Activated CD8-positive, alpha-beta memory T cell treated with anti-CD3 and anti-CD28 coated beads for 4 hours (primary cell): ENCODE data around the gene MICAL2.

Experiments used
- DNase-seq, 2 donors: peaks; one replicate each; pipeline ENCODE4 v3.0.0-alpha.2; 2020; ENCODE audit warnings: low read depth in 2 of 2

The MICAL2 gene

GRCh38 chr11:12246147-12246546, 135.8 kb downstream of the MICAL2 start:
- DNase-seq, result no peak

DNA sequence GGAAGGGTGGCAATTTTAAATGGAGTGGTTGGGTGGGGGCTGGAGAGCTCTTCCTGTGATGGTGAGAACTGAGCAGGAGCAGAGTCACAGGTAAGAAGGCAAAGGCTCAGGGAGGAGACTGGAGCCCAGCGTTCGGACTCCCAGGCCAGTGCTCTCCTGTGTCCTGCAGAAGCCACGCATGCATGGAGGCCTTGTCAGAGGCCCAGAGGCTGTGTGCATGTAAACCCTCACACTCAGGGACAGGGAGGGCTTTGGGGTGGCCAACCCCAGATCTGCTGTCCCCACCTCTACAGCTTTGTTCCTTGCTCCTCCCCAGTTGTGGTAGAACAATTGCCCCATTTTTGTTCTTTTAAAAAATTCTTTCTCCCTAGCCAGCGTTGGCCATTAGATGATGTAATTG, 136.6 kb downstream of the MICAL2 start:
- DNase-seq, result no peak

- DNase-seq, result no peak
Measured at GRCh38 chr11:12247543-12248254, 137.3 kb downstream of the MICAL2 start.

DNA sequence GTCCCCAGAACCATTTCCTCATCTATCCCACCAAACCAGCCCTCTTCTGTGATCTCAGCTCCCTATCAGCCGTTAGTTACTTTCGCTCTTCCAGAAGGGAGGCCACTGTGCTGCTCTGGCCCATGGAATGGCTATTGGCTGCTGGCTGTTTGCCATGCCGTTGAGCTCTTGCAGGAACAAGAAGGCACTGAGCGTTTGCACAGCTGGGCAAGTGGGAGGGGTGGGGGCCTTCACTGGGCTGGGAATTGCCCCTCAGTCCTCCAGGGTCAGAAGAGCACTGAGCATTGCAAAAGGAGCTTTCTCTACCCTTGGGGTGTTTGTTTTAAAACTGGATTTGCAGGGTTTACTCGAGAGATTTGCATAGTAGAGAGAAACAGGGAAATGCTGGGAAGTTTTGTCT, 137.9 kb downstream of the MICAL2 start:
- no peak for DNase-seq

DNA sequence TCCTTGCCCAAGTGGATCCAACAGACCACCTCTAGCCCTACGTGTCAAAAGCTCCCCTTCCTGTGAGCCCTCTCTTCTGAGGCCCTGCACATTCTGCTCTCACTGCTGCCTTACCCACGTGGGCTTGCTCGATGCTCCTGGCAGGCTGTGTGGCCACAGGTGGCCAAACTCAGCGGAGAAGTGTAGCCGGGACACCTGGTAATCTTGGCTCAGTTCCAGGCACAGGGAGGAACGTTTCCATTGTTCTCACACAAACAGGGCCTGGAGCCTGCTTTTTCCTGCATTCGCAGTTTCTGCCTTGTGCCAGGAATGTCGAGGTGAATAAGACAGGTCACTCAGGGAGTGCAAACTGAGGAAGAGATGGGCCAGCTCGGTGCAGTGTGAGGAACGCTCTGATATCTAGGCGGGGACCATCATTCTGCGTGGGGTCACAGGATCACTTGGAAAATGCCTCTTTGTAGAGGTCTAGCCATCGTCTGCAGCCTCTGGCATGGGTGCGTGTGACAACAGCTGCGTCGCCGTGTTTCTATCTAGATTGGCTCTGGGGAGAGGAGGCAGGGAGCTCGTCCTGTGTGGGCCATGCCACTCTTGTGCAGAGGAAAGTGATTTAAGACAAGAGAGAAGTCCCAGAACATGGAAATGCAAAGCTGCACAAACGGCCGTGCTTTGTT, 139.3 kb downstream of the MICAL2 start:
- no peak for DNase-seq

DNA sequence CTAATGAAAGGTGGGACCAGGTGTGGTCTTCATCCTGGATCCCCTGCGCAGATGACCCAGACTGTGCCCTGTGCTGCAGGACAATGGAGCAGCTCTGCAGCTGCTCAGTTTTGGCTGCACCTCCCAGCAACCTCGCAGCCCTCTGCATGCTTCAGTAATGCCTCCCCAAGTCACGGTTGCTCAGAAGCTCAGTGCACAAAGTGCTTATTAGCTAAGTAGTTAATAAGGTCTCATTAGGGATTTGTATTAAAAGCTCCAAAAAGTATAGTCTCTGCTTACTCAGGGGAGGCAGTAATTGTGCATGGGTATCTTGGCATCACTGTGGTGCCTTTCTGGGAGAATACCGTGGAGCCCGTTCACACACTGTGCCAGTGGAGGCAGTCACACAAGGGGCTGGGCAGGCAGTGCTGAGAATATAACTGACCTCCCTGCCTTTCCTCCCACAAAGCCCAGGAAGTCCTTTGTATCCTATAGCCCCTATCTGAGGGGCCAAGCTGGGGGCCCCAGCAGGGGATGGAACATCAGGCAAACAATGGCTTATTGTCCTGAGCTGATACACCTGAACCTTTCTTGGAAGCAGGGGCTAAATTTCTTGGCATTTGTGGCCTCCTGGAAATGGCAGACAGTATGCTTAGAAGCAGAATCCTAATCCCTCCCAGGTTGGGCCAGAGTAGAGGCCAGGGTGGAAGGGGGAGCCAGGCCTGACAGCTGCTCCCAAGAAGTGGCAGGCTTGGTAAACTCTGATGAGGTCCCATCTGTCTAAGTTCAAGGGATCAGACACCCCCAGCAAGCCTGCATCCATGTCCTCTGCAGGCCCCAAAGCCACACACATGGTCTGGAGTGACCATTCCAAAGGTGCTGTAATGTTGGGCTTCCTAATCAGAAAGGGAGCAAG, 141.5 kb downstream of the MICAL2 start:
- DNase-seq, result no peak

- no peak for DNase-seq
Measured at GRCh38 chr11:12253843-12254281, 143.5 kb downstream of the MICAL2 start.

DNA sequence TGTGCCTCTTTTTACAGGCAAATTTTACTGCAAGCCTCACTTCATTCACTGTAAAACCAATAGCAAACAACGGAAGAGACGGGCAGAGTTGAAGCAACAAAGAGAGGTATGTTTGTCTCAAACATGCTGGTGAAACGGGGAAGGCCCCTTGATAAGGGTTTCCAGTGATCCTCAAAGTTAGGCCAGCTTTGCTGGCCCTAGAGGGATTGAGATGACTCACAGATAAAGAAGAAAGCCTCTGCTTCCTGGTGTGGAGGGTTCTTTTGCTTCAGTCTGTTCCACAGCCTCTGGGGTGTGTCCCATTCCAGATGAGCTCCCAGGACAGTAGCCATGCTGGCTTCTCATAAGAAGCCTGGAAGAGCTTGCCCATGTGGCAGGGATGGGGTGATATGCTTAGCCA, 148.1 kb downstream of the MICAL2 start:
- no peak for DNase-seq

- DNase-seq, result no peak
Measured at GRCh38 chr11:12259956-12260355, 149.6 kb downstream of the MICAL2 start.

GRCh38 chr11:12260731-12261521, 150.5 kb downstream of the MICAL2 start:
- no peak for DNase-seq

GRCh38 chr11:12261551-12261950, 151.2 kb downstream of the MICAL2 start:
- DNase-seq, result no peak

GRCh38 chr11:12263141-12263693, 152.8 kb downstream of the MICAL2 start:
- DNase-seq, result no peak

DNA sequence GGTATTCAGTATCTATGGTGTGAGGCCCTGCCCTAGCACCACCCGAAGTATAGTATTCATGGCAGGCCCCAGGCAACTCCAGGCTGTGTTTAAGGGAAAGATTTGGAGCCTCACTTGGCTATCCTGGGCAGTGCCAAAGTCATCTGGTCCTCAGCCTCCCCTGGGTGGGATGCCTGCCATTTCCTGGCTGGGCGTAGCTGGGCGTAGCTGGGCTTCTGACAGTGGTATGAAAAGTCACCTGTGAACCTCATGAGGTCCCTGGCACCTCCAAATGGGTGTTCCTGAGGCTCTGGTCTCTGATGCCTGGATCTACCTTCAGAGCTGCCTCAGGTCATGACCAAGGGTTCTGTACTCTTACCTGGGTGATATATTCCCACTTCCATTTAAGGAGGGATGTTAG, 154.0 kb downstream of the MICAL2 start:
- DNase-seq, result no peak

DNA sequence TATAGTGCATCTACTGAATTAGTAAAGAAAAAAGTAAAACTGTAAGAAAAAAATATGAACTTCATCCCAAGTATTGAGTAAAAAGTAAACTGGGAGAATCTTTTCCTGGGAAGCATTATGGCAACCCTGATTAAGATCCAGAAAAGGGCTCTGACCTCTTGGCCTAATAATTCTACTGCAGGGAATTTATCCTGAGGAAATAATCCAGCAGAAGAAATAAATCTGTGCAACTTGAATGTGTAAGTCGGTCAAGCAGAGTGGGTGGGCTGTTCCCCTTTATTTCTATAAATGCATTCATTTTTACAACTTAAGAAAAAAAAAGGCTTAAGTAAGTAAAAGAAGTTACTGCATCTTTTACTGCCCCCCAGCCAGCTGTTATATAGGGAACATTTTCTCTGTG, 155.7 kb downstream of the MICAL2 start:
- no peak for DNase-seq

GRCh38 chr11:12266943-12267342, 156.6 kb downstream of the MICAL2 start:
- DNase-seq, result no peak

DNA sequence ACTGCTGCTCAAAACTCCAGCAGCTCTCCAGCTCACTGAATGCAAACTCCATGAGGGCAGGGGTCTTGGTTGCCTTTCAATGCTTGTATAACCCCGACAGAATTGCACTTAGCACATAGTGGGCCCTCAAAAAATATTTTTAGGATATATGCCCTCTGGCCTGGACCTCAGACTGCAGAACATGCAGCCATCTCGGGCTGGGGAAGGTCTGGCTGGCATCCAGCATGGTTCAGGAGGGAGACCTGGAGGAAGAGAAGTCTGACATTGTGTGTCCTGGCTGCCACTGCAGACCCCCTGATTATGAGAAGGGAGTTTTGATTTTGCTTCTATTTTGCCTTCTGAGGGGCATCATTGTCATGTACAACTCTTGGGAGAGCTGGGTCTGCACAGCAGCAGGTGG, 157.5 kb downstream of the MICAL2 start:
- no peak for DNase-seq

DNA sequence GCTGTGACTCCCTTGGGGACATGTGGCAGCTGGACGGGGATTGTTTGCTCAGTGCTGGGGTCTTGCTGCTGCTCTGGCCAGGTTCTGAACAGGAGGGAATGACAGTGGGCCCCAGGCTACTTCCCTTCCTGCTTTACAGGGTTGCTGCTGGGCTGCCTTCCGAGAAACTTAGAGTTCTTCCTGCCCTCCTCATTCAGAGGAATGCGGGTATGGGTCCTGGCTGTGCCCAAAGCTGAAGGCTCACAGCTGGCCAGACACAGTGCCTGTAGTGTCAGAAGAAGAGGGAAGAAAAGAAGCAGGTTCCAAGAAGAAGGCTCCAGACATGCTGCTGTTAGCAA, 158.7 kb downstream of the MICAL2 start:
- no peak for DNase-seq

GRCh38 chr11:12269446-12270214, 159.2 kb downstream of the MICAL2 start:
- DNase-seq, result no peak

GRCh38 chr11:12270215-12270797, 159.9 kb downstream of the MICAL2 start:
- DNase-seq, result no peak

DNA sequence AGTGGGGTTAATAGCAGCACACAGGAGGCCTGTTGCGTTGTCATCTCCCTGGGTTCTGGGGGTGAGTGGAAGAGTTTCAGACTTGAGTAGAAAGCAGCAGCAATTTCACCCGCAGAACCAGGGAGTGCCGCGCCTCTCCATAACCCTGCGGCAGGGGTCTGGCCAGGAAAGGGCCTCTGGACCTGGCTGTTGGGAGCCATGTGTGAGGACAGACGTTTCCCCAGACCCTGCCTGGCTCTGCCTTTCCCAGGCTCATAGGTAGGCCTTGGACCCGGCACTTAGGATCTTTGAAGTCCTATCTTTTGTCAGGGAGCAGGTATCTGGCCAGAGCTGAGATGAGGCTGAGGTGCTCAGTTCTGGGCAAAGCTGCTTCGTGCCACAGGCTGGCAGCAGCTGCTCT, 160.4 kb downstream of the MICAL2 start:
- no peak for DNase-seq
